ENCODE data around the gene CDH4. TPM values are rescaled to one million over a fixed set of nuclear protein-coding genes. Genes with fewer than 3 reads are reported as not detected.

Gene CDH4
- total and polyA plus RNA-seq, 2 donors (not counting 1 experiment from before 2014, with no cell fraction given): not detected

GRCh38 chr20:61924211-61924857 lies 672.3 kb downstream of the CDH4 start:
- Histone ChIP-seq H3K9me3 (ENCODE audit: control extremely low read depth in 1 of 3, control insufficient read depth in 2 of 3, insufficient read depth in 1 of 3, low read length in 2 of 3) (peaks cover 0 to 34% (median 0%) of the 10 kb centered on the region in 3 donors), H2AFZ (ENCODE audit: insufficient read depth, low read depth, low read length, poor library complexity, severe bottlenecking) (no peak overlapping the region), H3K27ac (ENCODE audit: low read length in 2 of 2) (no peak overlapping the region), H3K79me2 (ENCODE audit: control insufficient read depth, insufficient read depth, low read length) (no peaks in the 10 kb centered on the region), H4K20me1 (ENCODE audit: control insufficient read depth, insufficient read depth, low read length, poor library complexity, severe bottlenecking) (no peaks in the 10 kb centered on the region), H3K27me3 (replicated peaks in 1 of 4; ENCODE audit: control extremely low read depth in 1 of 4, control insufficient read depth in 3 of 4, insufficient read depth in 4 of 4, low read length in 3 of 4) (peaks cover 0 to 3% (median 0%) of the 10 kb centered on the region in 4 experiments), H3K4me3 (ENCODE audit: control extremely low read depth in 1 of 5, extremely low read depth in 1 of 5, insufficient read depth in 1 of 5, low read depth in 2 of 5, low read length in 4 of 5) (no peak overlapping the region), H3K4me2 (replicated peaks; ENCODE audit: low read depth, low read length, poor library complexity, severe bottlenecking) (no peak overlapping the region), H3K9ac (ENCODE audit: low read length) (no peak overlapping the region), H3K4me1 (ENCODE audit: control insufficient read depth in 2 of 2, insufficient read depth in 2 of 2, low read length in 2 of 2) (no peaks in the 10 kb centered on the region), H3K36me3 (replicated peaks in 1 of 2; ENCODE audit: control extremely low read depth in 1 of 2, control insufficient read depth in 1 of 2, extremely low read depth in 1 of 2, insufficient read depth in 2 of 2, low read length in 1 of 2) (no peaks in the 10 kb centered on the region)
- no peak for TF ChIP-seq EZH2 (IDR thresholded peaks at IDR 0.05; ENCODE audit: borderline replicate concordance, insufficient read depth, low read depth, low read length, poor library complexity, severe bottlenecking)
- no peak for TF ChIP-seq CTCF (IDR thresholded peaks at IDR 0.05)
- H3K27me3 Mint-ChIP-seq: no peaks in the 10 kb centered on the region
- no peaks in the 10 kb centered on the region for H3K9me3 Mint-ChIP-seq (ENCODE audit: insufficient read depth)
- 93% methylated on average over 18 of the region's 19 CpGs for WGBS (ENCODE audit: insufficient coverage)
- H3K4me1 Mint-ChIP-seq: no peaks in the 10 kb centered on the region
- intact Hi-C loops (cut with micrococcal nuclease): no loop called here
- DNase-seq (no peak), ATAC-seq (ENCODE audit: low read depth) (no peak)
- no peak overlapping the region for H3K4me3 Mint-ChIP-seq
- POLR2A ChIA-PET: no interaction called here
- no peak overlapping the region for H3K27ac Mint-ChIP-seq
- CTCF ChIA-PET: no interaction called here

GRCh38 chr20:61924858-61925554 lies 672.9 kb downstream of the CDH4 start:
- ATAC-seq (ENCODE audit: low read depth) (no peak), DNase-seq (no peak)
- CTCF ChIA-PET: no interaction called here
- Histone ChIP-seq H4K20me1 (ENCODE audit: control insufficient read depth, insufficient read depth, low read length, poor library complexity, severe bottlenecking) (no peaks in the 10 kb centered on the region), H3K4me1 (ENCODE audit: control insufficient read depth in 2 of 2, insufficient read depth in 2 of 2, low read length in 2 of 2) (no peaks in the 10 kb centered on the region), H3K79me2 (ENCODE audit: control insufficient read depth, insufficient read depth, low read length) (no peaks in the 10 kb centered on the region), H3K27ac (ENCODE audit: low read length in 2 of 2) (no peak overlapping the region), H3K9ac (ENCODE audit: low read length) (no peak overlapping the region), H3K9me3 (ENCODE audit: control extremely low read depth in 1 of 3, control insufficient read depth in 2 of 3, insufficient read depth in 1 of 3, low read length in 2 of 3) (peaks cover 0 to 34% (median 0%) of the 10 kb centered on the region in 3 donors), H3K4me3 (ENCODE audit: control extremely low read depth in 1 of 5, extremely low read depth in 1 of 5, insufficient read depth in 1 of 5, low read depth in 2 of 5, low read length in 4 of 5) (no peak overlapping the region), H3K4me2 (replicated peaks; ENCODE audit: low read depth, low read length, poor library complexity, severe bottlenecking) (no peak overlapping the region), H3K27me3 (replicated peaks in 1 of 4; ENCODE audit: control extremely low read depth in 1 of 4, control insufficient read depth in 3 of 4, insufficient read depth in 4 of 4, low read length in 3 of 4) (peaks cover 0 to 3% (median 0%) of the 10 kb centered on the region in 4 experiments), H3K36me3 (replicated peaks in 1 of 2; ENCODE audit: control extremely low read depth in 1 of 2, control insufficient read depth in 1 of 2, extremely low read depth in 1 of 2, insufficient read depth in 2 of 2, low read length in 1 of 2) (no peaks in the 10 kb centered on the region), H2AFZ (ENCODE audit: insufficient read depth, low read depth, low read length, poor library complexity, severe bottlenecking) (no peak overlapping the region)
- H3K4me3 Mint-ChIP-seq: no peak overlapping the region
- no peaks in the 10 kb centered on the region for H3K4me1 Mint-ChIP-seq
- POLR2A ChIA-PET: no interaction called here
- WGBS (ENCODE audit: insufficient coverage): 94% methylated on average over 32 of the region's 32 CpGs
- no peak for TF ChIP-seq EZH2 (IDR thresholded peaks at IDR 0.05; ENCODE audit: borderline replicate concordance, insufficient read depth, low read depth, low read length, poor library complexity, severe bottlenecking)
- TF ChIP-seq CTCF (IDR thresholded peaks at IDR 0.05): no peak
- intact Hi-C loops (cut with micrococcal nuclease): no loop called here
- H3K27me3 Mint-ChIP-seq: no peaks in the 10 kb centered on the region
- no peaks in the 10 kb centered on the region for H3K9me3 Mint-ChIP-seq (ENCODE audit: insufficient read depth)
- H3K27ac Mint-ChIP-seq: no peak overlapping the region

All from B cell (primary cell).